Measurements from ENCODE around the gene TPH2. TPM values are rescaled to one million over a fixed set of nuclear protein-coding genes. Genes with fewer than 3 reads are reported as not detected.

TPH2 gene
- polyA plus RNA-seq, 1 donor (not counting 4 experiments of a cell fraction or from before 2014, with no cell fraction given) = not detected

DNA sequence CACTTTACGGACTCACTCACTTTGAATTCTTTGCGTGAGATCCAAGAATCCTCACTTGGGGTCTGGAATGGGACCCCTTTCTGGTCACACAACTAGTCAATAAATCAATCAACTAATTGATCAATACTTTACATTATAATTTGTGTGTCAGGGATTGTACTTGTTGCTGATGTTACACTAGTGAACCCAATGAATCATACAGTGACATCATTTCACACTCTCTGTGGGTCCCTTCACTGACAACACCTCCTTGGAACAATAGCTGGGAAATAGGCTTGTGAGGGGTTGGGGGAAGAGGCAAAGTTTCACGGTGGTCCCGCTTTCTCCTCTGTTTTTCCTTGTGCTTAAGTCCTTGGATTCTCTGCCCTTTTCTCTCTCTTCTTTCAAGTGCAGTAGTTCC is 35.0 kb downstream of the TPH2 start:
- no peaks in the 10 kb centered on the region for H3K36me3 ChIP-seq (ENCODE audit: control insufficient read depth in 2 of 2, extremely low read depth in 1 of 2, insufficient read depth in 2 of 2, low read length in 2 of 2)
- H4K20me1 ChIP-seq (ENCODE audit: control insufficient read depth, extremely low read depth, insufficient read depth, low read length) = no peaks in the 10 kb centered on the region
- DNase-seq (ENCODE audit: low read depth, low spot score) (no peak), FAIRE-seq (no peak)
- no peak overlapping the region for H3K4me2 ChIP-seq (ENCODE audit: control insufficient read depth, extremely low read depth, insufficient read depth, low read depth, low read length)
- no peaks in the 10 kb centered on the region for H3K79me2 ChIP-seq (ENCODE audit: control insufficient read depth, insufficient read depth, low read length)
- no peak overlapping the region for H3K27ac ChIP-seq (ENCODE audit: control insufficient read depth, insufficient read depth, low read length)
- H3K4me3 ChIP-seq (ENCODE audit: control insufficient read depth in 2 of 3, extremely low read depth in 1 of 3, insufficient read depth in 2 of 3, low read depth in 1 of 3, low read length in 3 of 3) = no peak overlapping the region
- TF ChIP-seq, protein P1, sequence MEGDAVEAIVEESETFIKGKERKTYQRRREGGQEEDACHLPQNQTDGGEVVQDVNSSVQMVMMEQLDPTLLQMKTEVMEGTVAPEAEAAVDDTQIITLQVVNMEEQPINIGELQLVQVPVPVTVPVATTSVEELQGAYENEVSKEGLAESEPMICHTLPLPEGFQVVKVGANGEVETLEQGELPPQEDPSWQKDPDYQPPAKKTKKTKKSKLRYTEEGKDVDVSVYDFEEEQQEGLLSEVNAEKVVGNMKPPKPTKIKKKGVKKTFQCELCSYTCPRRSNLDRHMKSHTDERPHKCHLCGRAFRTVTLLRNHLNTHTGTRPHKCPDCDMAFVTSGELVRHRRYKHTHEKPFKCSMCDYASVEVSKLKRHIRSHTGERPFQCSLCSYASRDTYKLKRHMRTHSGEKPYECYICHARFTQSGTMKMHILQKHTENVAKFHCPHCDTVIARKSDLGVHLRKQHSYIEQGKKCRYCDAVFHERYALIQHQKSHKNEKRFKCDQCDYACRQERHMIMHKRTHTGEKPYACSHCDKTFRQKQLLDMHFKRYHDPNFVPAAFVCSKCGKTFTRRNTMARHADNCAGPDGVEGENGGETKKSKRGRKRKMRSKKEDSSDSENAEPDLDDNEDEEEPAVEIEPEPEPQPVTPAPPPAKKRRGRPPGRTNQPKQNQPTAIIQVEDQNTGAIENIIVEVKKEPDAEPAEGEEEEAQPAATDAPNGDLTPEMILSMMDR (optimal IDR thresholded peaks at IDR 0.05 in 1 of 3, IDR thresholded peaks at IDR 0.05 in 1 of 3, conservative IDR thresholded peaks at IDR 0.05 in 1 of 3; ENCODE audit: extremely low read depth in 1 of 3, insufficient read depth in 2 of 3, low read length in 3 of 3) = no peak
- no peak for TF ChIP-seq EZH2 (IDR thresholded peaks at IDR 0.05; ENCODE audit: low read length)
- no peaks in the 10 kb centered on the region for H3K4me1 ChIP-seq (ENCODE audit: control insufficient read depth, extremely low read depth, insufficient read depth, low read length)
- no peak overlapping the region for H2AFZ ChIP-seq (ENCODE audit: control insufficient read depth, low read length)
- H3K9ac ChIP-seq (ENCODE audit: control insufficient read depth, extremely low read depth, insufficient read depth, low read length) = no peak overlapping the region
- no peaks in the 10 kb centered on the region for H3K27me3 ChIP-seq (ENCODE audit: control insufficient read depth, extremely low read depth, insufficient read depth, low read length)
- H3K9me3 ChIP-seq (ENCODE audit: control insufficient read depth, low read depth, low read length) = no peaks in the 10 kb centered on the region
- H3K9me1 ChIP-seq (ENCODE audit: control insufficient read depth, extremely low read depth, insufficient read depth, low read length) = no peaks in the 10 kb centered on the region
- dilution Hi-C loops (cut with MboI; ENCODE audit: extremely low pct_ligation_motif_present, low sequenced_read_pairs) = no loop called here

DNA sequence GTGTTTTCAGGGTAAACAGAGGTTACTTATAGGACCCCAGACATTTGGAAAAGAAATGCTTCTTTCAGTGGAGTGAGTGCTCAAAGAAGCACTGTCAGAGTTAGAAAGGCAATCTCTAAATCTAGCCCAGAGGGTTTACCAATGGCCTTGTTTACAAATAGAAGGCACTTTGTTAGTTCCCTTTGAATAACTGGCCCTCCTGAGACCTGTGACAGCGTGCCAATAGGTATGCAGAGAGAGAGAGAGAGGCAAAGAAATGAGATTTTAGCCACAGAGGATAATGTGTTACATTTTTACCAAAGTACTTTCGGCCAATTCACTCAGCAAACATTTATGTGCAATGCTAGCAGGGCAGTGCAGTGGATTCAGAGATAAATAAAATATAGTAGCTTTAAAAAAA is 41.9 kb downstream of the TPH2 start:
- dilution Hi-C loops (cut with MboI; ENCODE audit: extremely low pct_ligation_motif_present, low sequenced_read_pairs) = no loop called here
- FAIRE-seq = no peak

More for the DNA sequence above, 41.9 kb downstream of the TPH2 start:
- Histone ChIP-seq H3K27ac (ENCODE audit: control insufficient read depth, insufficient read depth, low read length) (no peak overlapping the region), H3K79me2 (ENCODE audit: control insufficient read depth, insufficient read depth, low read length) (no peaks in the 10 kb centered on the region), H3K36me3 (ENCODE audit: control insufficient read depth in 2 of 2, extremely low read depth in 1 of 2, insufficient read depth in 2 of 2, low read length in 2 of 2) (no peaks in the 10 kb centered on the region), H3K4me2 (ENCODE audit: control insufficient read depth, extremely low read depth, insufficient read depth, low read depth, low read length) (no peak overlapping the region), H2AFZ (ENCODE audit: control insufficient read depth, low read length) (no peak overlapping the region), H3K9me3 (ENCODE audit: control insufficient read depth, low read depth, low read length) (no peaks in the 10 kb centered on the region), H3K4me1 (ENCODE audit: control insufficient read depth, extremely low read depth, insufficient read depth, low read length) (no peaks in the 10 kb centered on the region), H3K4me3 (ENCODE audit: control insufficient read depth in 2 of 3, extremely low read depth in 1 of 3, insufficient read depth in 2 of 3, low read depth in 1 of 3, low read length in 3 of 3) (no peak overlapping the region), H4K20me1 (ENCODE audit: control insufficient read depth, extremely low read depth, insufficient read depth, low read length) (no peaks in the 10 kb centered on the region), H3K9me1 (ENCODE audit: control insufficient read depth, extremely low read depth, insufficient read depth, low read length) (no peaks in the 10 kb centered on the region), H3K9ac (ENCODE audit: control insufficient read depth, extremely low read depth, insufficient read depth, low read length) (no peak overlapping the region), H3K27me3 (ENCODE audit: control insufficient read depth, extremely low read depth, insufficient read depth, low read length) (no peaks in the 10 kb centered on the region)
- TF ChIP-seq, protein P1 (optimal IDR thresholded peaks at IDR 0.05 in 1 of 3, IDR thresholded peaks at IDR 0.05 in 1 of 3, conservative IDR thresholded peaks at IDR 0.05 in 1 of 3; ENCODE audit: extremely low read depth in 1 of 3, insufficient read depth in 2 of 3, low read length in 3 of 3) = no peak
- TF ChIP-seq EZH2 (IDR thresholded peaks at IDR 0.05; ENCODE audit: low read length) = no peak
- no peak for DNase-seq (ENCODE audit: low read depth, low spot score)

Measured in keratinocyte (primary cell).